Activated naive CD4-positive, alpha-beta T cell treated with anti-CD3 and anti-CD28 coated beads, Interleukin-2, amount 50 U/mL, for 72 hours (primary cell): ENCODE measurements around the gene ZNF580. TPM values are rescaled to one million over a fixed set of nuclear protein-coding genes. Genes with fewer than 3 reads are reported as not detected.

Experiments used
- ATAC-seq, 2 donors: fragments of 150-1000 bp; cut with Tn5 transposase; 2 replicates each; pipeline ENCODE4 v1.10.0; 2021; ENCODE audit warnings: mild to moderate bottlenecking in 2 of 2, moderate library complexity in 2 of 2
- DNase-seq, 2 donors: peaks; one replicate each; pipeline ENCODE4 v3.0.0; 2021 to 2022; ENCODE audit warnings: low spot score in 2 of 2
- H3K27ac Mint-ChIP-seq, 2 donors: one replicate each; pipeline ENCODE4 v1.8.0; 2022; ENCODE audit warnings: mild to moderate bottlenecking in 2 of 2, mixed read lengths in 2 of 2
- H3K36me3 Mint-ChIP-seq, 2 donors: one replicate each; pipeline ENCODE4 v1.8.0; 2022; ENCODE audit warnings: mixed read lengths in 2 of 2
- H3K9me3 Mint-ChIP-seq, 2 donors: one replicate each; pipeline ENCODE4 v1.8.0; 2022; ENCODE audit warnings: mixed read lengths in 2 of 2
- total RNA-seq, 2 donors: library from RNA; stranded (reverse); gene quantifications; one replicate each; pipeline ENCODE4 v1.2.3, GENCODE V29; 2022

The ZNF580 gene
- total RNA-seq, 2 donors from 2014 or later: 18.2 to 33.9 TPM

- ATAC-seq (no peak), DNase-seq (no peak)
- H3K27ac Mint-ChIP-seq: peak overlapping the region; percentile 17 to 79
- peaks cover 27 to 28% of the 10 kb centered on the region in 2 donors for H3K36me3 Mint-ChIP-seq
- no peaks in the 10 kb centered on the region for H3K9me3 Mint-ChIP-seq
Measured at GRCh38 chr19:55674459-55674840, 33.6 kb downstream of the ZNF580 start.

GRCh38 chr19:55674841-55675660 is 34.2 kb downstream of the ZNF580 start, which contains the start of gene EPN1:
TSS of gene EPN1 (plus strand) at chr19:55675226. CDS start at chr19:55678628, 3,402 bp downstream.
- H3K27ac Mint-ChIP-seq: peak within 1 kb of the TSS; percentile 89 to 98
- DNase-seq (peak; percentile 95), ATAC-seq (peak; percentile 92)
- peaks cover 27 to 34% of the 10 kb centered on the region in 2 donors for H3K36me3 Mint-ChIP-seq
- no peaks in the 10 kb centered on the region for H3K9me3 Mint-ChIP-seq

GRCh38 chr19:55675661-55676354 is 35.0 kb downstream of the ZNF580 start:
- ATAC-seq: no peak
- Mint-ChIP-seq H3K9me3 (no peaks in the 10 kb centered on the region), H3K36me3 (peaks cover 32 to 34% of the 10 kb centered on the region in 2 donors), H3K27ac (peak overlapping the region; percentile 89 to 98)
- DNase-seq: no peak

- Mint-ChIP-seq H3K36me3 (peaks cover 32% of the 10 kb centered on the region in 2 donors), H3K27ac (peak overlapping the region; percentile 76 to 98), H3K9me3 (no peaks in the 10 kb centered on the region)
- ATAC-seq (no peak), DNase-seq (no peak)
Measured at GRCh38 chr19:55676383-55676782, 35.6 kb downstream of the ZNF580 start.

- no peaks in the 10 kb centered on the region for H3K9me3 Mint-ChIP-seq
- DNase-seq: no peak
Measured at GRCh38 chr19:55676889-55677505, 36.2 kb downstream of the ZNF580 start.

GRCh38 chr19:55677572-55678028 is 36.8 kb downstream of the ZNF580 start:
- Mint-ChIP-seq H3K36me3 (peaks cover 29 to 32% of the 10 kb centered on the region in 2 donors), H3K27ac (peak overlapping the region; percentile 17 to 76)
- no peak for ATAC-seq

More at GRCh38 chr19:55676889-55677505, 36.2 kb downstream of the ZNF580 start:
- ATAC-seq: peak in 1 of 2 donors; percentile 17
- Mint-ChIP-seq H3K27ac (peak overlapping the region; percentile 17 to 76), H3K36me3 (peaks cover 29 to 32% of the 10 kb centered on the region in 2 donors)

GRCh38 chr19:55678121-55678671 is 37.4 kb downstream of the ZNF580 start:
- DNase-seq: no peak

More at GRCh38 chr19:55677572-55678028, 36.8 kb downstream of the ZNF580 start:
- DNase-seq: no peak
- no peaks in the 10 kb centered on the region for H3K9me3 Mint-ChIP-seq

GRCh38 chr19:55679343-55680257 is 38.8 kb downstream of the ZNF580 start:
- no peak for DNase-seq
- H3K9me3 Mint-ChIP-seq: no peaks in the 10 kb centered on the region
- peaks cover 22 to 32% of the 10 kb centered on the region in 2 donors for H3K36me3 Mint-ChIP-seq
- peak in 1 of 2 donors; percentile 40 for ATAC-seq
- H3K27ac Mint-ChIP-seq: peak overlapping the region; percentile 18 to 76

More at GRCh38 chr19:55678121-55678671, 37.4 kb downstream of the ZNF580 start:
- Mint-ChIP-seq H3K9me3 (no peaks in the 10 kb centered on the region), H3K27ac (peak overlapping the region; percentile 59 to 76), H3K36me3 (peaks cover 28 to 32% of the 10 kb centered on the region in 2 donors)
- ATAC-seq: no peak

- Mint-ChIP-seq H3K9me3 (no peaks in the 10 kb centered on the region), H3K27ac (peak overlapping the region in 1 of 2 donors; percentile 76), H3K36me3 (peaks cover 18 to 29% of the 10 kb centered on the region in 2 donors)
- DNase-seq (no peak), ATAC-seq (no peak)
Measured at GRCh38 chr19:55680339-55681130, 39.7 kb downstream of the ZNF580 start.

- Mint-ChIP-seq H3K27ac (no peak overlapping the region), H3K9me3 (no peaks in the 10 kb centered on the region), H3K36me3 (peaks cover 14 to 23% of the 10 kb centered on the region in 2 donors)
- DNase-seq: no peak
- no peak for ATAC-seq
Measured at GRCh38 chr19:55681131-55682092, 40.6 kb downstream of the ZNF580 start.

GRCh38 chr19:55683449-55684261 is 42.9 kb downstream of the ZNF580 start:
- DNase-seq (no peak), ATAC-seq (no peak)
- Mint-ChIP-seq H3K36me3 (peaks cover 11 to 13% of the 10 kb centered on the region in 2 donors), H3K27ac (peak overlapping the region; percentile 14 to 22), H3K9me3 (no peaks in the 10 kb centered on the region)

GRCh38 chr19:55684946-55685681 is 44.3 kb downstream of the ZNF580 start:
- H3K9me3 Mint-ChIP-seq: no peaks in the 10 kb centered on the region
- DNase-seq (no peak), ATAC-seq (no peak)
- H3K36me3 Mint-ChIP-seq: peaks cover 0 to 5% of the 10 kb centered on the region in 2 donors
- no peak overlapping the region for H3K27ac Mint-ChIP-seq

GRCh38 chr19:55685776-55686175 is 45.0 kb downstream of the ZNF580 start:
- H3K36me3 Mint-ChIP-seq: no peaks in the 10 kb centered on the region
- no peak for DNase-seq
- no peaks in the 10 kb centered on the region for H3K9me3 Mint-ChIP-seq
- ATAC-seq: no peak
- H3K27ac Mint-ChIP-seq: peak overlapping the region; percentile 34 to 59
